AG08395 (cell line): ENCODE data around the gene ADPRH.
"Not testable (repeated sequence)": the region's sequence is repeated elsewhere in the genome, so short reads cannot be mapped to it uniquely, and the experiment has no call there.

Experiments used
- DNase-seq: peaks from one replicate; pipeline ENCODE4 v3.0.0; 2012; ENCODE audit warnings: mixed read lengths, low spot score

The ADPRH gene

DNA sequence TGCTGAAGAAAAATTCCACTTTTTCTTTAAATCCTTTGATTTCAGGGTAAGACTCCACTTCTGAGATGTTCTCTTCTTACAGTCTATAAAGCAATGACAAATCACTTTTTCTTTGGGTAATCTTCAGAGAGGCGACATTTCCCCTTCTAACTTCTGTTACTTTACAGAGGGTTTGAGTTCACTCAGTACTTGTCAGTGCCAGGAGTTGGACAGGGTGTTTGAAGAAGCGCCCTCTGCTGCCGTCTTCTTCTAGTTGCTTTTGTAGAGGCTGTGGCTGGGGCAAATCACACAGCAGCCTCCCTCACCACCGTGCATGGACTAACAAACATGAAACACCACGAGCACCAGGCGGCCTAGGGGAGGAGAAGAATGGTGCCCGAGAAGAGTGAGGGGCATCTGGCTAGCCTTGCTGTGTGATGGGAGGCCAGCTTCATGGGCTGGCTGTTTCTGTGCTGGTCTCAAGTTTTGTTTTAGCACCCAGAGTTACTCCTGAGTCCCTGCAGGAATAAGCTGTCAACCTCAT, 19.8 kb upstream of the ADPRH start, which contains the start of gene CD80:
Gene CD80, minus strand, starts transcription at position 174 of the 523 bp plus-strand sequence. CDS start 1,886 bp downstream, outside the sequence.
- DNase-seq = peak; percentile 49

DNA sequence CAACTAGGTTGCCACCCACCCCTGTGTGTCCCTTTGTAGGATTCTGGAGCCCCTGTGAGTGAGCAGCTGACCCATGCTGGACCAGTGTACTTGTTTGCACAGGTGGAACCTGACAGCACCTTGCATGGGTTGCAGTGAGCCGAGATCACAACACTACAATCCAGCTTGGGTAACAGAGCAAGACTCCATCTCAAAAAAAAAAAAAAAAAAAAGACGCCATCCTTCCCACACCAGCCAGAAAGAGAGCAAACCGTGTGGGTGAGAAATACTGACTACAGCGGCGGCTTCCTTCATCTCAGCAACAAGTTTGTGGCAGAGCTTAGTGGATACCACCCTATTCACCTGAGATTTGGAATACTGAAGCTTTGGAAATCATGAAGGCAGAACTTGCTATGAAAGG, 19.1 kb upstream of the ADPRH start:
- no peak for DNase-seq

DNA sequence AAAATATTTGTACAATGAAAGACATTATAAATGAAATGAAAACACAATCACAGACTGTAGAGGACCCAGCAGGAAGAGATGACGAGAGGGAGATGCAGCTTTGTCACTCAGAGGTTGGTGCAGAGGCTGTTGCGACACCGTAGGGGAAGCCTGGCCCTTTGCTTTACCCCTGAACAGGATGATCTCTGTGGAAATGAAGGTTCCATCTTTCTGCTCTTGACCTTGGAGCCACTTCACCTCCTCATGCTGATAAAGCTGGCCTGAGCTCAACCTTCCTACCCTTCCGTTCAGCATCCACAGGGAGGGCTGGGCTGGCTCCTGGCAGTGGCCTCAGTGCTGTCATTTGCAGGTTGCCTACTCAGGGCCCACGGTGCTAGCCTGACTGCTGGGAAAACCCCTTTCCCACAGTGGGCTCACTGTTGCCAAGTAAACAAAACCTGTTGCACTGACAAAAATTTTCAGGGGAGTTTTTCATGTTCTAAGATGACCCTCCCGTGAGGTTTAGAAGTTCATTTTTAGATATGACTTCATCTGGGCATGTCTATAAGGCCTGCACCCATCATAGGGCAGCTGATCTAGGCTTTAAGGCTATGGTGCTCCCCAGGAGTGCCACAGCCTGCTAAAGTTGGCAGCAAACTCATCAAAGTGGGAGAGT, 16.9 kb upstream of the ADPRH start:
- DNase-seq = no peak

DNA sequence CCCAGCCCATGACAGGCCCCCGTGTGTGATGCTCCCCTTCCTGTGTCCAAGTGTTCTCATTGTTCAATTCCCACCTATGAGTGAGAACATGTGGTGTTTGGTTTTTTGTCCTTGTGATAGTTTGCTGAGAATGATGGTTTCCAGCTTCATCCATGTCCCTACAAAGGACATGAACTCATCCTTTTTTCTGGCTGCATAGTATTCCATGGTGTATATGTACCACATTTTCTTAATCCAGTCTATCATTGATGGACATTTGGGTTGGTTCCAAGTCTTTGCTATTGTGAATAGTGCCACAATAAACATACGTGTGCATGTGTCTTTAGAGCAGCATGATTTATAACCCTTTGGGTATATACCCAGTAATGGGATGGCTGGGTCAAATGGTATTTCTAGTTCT, 16.0 kb upstream of the ADPRH start:
- not testable (repeated sequence) for DNase-seq

DNA sequence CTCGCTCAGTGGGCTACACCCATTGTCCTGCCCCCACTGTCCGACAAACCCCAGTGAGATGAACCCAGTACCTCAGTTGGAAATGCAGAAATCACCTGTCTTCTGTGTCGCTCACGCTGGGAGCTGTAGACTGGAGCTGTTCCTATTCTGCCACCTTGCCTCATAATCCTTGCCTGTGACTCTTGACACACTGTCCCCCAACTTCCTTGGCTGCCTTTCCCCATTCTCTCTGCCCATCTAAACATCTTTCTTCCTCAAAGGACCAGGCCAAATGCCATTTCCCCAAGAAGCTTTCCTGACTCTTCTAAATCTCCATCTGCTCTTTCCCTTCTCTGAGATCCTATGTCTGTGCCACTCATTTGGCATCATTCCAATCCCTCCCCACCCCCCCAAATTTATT, 10.1 kb upstream of the ADPRH start:
- DNase-seq = no peak

DNA sequence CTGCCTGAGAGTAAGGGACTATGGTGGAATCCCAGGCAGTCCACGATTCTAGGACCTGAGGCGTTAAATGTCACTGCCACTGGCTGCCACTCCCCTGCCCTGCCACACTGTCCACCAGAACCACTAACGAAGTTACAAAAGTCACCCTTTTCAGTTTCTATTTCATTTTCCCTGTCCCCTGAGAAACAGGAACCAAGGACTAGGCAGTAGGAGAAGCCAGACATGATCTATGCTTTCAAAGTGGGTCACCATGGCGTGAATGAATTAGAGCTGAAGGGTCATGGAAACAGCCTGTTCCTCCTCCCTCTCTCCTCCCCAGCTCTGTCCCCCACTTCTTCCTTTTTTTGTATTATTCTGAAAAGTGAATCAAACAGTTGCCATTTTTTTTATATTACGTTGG, 9.1 kb upstream of the ADPRH start:
- DNase-seq = no peak

DNA sequence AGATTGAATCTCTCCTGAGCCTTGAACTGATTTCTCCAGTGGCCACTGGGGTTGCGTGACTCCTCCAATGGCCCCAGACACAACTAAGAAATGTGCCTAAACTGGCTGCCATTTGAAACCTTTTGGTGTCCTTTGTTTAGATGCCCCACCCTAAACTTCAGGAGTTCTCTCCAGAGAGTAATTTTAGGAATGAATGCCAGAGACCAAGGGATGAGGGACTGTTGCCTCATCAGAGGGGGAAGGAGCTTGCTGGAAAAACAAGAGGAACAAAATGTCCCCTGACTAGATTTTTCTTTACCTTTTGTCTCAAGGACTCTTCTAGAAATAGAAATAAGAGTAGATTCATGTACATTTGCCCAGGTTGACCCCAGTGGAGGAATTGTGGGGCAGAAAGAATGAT, 8.1 kb upstream of the ADPRH start:
- no peak for DNase-seq

DNA sequence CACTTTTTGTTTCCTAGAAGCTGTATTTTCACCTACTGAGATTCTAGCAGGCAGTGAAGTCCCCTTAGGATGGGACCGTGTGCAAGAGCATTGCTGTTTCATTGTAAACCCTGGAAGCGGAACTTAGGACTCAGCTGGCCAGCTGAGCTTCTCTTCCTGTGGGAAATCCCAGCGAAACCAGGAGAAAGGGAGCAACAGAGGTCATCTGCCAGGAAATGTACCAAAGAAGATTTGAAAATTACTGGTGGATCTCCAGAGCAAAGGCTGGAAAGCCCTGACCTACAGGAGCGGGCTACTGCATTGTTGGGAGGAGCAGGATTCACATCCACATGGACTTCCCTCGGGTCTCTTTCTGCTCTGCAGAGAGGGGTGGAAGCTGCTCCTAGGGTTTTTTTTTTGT, 7.6 kb upstream of the ADPRH start:
- no peak for DNase-seq

DNA sequence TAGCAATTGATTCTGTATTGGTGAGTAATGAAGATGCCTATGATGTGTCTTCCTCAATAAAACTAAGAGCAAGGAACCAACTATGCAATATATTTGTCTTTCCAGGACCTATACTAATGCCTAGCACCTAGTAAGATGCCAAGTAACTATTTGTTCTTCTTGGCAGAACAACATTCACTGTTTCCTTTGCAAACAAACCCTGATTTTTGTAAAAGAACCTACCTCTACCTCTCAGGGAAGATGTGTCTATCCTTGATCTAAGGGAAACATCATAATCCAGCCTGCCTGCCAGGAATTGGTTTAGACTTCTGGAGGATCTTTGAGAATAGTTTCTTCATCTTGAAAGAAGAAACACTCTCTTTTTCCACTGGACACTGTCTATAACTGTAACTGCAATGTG, 3.8 kb upstream of the ADPRH start:
- no peak for DNase-seq

DNA sequence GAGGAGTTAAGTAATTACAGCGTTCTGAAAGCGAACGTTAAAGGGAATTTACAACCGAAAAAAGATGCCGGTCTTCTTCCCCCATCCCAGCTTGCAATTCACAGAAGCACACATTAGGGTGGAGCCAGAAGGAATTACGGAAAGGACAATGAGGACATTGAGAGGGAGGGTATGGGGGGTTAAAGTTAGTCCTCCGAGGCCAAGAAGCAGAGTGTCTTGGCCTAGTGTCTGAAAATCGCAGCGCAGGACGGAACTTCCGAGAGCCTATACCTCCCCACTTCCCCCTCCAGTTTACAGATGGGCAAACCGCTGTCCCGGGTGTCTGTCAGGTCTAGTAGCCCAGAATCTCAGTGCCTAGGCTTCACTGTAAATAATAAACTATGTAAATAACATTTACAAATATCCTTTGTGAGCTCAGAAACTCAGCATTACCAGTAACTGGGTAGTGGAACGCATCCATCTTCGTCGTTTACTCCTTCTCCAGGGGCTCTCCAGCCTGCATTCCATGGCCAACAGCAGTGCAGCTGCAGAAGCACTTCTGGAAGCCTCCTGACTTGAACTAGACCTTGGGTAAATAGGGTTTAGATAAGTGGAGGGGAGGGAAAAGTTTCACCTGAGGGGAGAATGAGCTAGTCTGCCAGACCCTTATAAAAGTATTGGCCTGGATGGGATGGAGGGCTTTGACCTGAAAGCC, 922 bp downstream of the ADPRH start:
- DNase-seq = peak; percentile 7

DNA sequence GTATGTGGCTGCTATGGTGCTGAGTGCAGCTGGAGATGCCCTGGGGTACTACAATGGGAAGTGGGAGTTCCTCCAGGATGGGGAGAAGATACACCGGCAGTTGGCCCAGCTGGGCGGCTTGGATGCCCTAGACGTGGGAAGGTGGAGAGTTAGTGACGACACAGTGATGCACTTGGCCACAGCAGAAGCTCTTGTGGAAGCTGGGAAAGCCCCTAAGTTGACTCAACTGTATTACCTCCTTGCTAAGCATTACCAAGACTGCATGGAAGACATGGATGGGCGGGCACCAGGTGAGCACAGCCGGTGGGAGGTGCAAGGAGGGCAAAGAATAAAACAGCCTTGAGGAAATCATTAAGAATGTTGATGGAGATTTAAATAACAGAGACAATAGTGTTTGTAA, 2.9 kb downstream of the ADPRH start:
- DNase-seq = no peak

DNA sequence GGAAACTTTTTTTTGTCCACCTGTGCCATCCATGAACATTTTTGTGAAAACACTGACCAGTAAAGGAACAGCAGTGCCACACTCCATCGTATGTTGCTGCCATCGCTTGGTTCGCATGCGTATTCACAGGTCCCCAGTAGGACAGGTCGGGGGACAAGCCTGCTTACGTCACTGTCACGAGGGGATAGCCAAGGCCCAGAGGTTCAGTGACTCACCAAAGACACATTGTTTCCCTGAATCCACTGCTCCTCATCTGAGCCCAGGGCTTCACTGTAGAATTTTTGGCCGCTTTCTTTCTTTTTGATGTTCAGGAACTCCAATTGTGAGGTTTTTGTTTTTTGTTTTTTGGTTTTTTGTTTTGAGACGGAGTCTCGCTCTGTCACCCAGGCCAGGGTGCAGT, 5.9 kb downstream of the ADPRH start:
- no peak for DNase-seq

DNA sequence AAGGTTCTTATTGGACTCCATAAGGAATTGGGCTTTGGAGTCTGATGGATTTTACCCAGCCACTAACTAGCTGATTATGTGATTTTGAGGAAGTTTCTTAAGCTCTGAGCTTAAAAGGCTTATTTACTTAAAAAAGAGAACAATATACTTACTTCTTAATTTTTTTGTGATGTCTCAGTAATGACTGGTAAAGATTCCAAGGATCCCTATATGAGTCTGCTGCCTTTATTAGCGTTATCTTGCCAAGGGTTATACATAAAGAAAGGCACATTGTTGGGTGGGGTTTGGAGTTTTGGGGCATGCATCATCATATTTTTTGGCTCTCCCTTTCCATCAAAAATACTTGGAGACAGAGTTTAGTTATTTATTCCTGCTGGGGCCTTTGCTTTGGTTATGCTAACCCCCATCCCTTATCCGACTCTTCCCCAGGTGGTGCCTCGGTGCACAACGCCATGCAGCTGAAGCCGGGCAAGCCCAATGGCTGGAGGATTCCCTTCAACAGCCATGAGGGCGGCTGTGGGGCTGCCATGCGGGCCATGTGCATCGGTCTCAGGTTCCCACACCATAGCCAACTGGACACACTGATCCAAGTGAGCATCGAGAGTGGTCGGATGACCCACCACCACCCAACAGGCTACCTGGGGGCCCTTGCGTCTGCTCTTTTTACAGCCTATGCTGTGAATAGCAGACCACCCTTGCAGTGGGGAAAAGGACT, 6.7 kb downstream of the ADPRH start:
- DNase-seq = no peak

DNA sequence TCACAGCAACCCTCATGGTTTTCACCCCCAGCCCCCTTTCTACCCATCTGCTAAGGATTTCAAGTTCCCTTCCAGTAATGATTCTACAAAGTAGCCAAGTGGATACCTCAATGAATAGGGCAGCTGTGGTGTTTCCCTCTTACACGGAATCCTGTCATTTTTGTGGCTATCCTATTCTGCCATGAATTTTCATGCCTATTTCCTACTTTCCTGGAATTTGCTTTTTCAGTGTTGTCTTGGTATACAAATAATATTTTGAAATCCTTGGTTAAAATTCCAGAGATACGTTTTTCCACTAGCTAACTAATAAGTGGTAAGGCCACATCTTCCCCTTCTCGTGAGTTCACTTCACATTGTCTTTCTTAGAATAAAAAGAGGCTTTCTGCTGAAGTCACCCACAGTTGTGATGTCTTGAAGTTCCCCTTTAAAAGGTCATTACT, 7.5 kb downstream of the ADPRH start:
- no peak for DNase-seq

DNA sequence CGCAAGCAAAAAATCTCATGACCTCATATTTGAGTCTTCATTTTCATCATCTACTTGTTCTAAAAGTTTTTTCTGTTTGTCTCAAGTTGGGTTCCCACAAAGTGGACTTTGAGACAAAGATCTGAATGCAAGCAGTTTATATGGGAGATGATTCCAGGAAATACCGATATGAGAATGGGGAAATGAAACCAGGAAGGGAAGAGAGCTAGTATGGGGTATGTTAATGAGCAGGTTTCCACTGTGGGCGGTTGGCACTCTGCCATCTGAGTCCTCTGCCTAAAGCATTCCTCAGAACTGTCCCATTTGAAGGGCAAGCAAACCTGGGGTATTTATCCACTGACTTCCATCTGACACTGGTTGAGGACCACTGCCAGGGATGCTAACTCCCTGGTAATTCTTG, 8.8 kb downstream of the ADPRH start:
- no peak for DNase-seq

DNA sequence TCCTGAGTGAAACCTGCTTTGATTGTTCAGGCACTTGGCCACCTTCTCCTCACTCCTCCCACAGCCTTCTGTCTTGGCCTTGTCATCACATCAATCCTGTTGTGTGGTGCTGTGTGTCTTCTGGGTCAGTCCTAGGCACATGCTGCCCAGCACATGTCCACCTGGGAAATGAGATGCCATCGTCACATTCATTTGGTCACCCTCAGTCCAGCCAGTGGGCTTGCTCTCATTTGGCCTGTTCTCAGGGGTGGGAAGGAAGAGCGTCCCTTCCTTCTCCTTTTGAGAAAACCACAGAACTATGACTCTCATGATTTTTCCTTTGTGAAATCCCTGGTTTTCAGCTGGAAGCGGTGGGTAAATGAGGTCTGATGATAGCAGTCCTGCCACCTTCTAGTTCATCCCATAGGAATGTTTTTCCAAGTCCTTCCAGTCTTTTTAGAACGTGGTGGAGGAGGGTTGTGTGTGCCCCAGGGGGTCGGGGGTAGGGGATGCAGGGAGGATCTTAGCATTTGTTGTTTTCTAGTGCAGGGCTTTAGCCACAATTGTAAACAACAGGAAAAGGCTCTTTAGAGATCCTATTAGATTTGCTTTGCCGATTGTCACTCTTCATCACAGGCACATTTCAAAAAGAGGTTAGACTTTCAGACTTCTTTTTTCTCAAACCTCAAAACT, 9.9 kb downstream of the ADPRH start:
- DNase-seq = no peak

DNA sequence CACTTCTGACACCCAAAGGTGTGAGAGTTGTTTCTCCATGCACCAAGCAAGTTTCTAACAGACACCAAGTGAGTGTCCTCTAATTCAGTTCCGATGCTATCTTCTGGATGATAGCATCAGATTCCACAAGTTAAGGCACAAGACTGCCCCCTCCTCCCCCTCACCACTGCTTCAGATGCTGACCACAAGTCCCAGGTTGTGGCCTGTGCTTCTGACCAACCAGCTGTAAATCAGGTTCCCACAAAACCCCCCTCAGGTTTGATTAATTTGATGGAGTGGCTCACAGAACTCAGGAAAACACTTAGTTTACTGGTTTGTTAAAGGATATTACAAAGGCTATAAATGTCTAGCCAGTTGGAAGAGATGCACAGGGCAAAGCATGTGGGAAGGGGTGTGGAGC, 11.4 kb downstream of the ADPRH start:
- DNase-seq = no peak

DNA sequence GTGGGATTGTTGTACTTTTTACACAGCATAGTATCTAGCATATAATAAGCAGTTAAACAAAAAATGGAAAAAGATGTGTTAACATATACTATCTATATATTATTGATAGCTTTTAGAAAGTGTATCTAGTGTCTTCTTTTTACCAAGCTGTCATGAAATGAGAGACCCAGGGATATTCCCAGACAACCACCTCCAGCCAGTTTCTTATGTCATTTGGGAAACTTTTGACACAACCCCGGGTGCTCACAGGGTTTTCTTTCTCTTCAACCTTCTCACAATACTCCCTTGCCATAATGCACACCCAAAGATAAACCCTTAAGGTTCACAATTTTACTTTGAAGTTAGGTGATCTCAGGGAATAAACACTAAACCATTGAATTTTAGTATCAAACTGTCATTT, 13.6 kb downstream of the ADPRH start:
- DNase-seq = no peak

DNA sequence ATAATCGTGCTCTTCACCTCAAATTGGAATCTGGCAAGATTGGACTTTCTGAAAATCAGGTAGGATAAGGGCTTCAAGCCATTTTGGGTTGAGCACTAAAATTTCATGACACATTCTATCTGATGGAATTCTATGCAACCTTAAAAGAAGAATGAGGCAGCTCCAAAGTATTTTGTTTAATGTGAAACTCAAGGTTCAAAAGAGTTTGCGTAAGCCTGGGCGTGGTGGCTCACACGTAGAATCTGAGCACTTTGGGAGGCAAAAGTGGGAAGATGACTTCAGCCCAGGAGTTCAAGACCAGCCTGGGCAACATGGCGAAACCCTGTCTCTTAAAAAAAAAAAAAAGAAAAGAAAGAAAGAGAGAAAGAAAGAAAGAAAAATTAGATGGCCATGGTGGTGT, 14.8 kb downstream of the ADPRH start:
- DNase-seq = no peak

DNA sequence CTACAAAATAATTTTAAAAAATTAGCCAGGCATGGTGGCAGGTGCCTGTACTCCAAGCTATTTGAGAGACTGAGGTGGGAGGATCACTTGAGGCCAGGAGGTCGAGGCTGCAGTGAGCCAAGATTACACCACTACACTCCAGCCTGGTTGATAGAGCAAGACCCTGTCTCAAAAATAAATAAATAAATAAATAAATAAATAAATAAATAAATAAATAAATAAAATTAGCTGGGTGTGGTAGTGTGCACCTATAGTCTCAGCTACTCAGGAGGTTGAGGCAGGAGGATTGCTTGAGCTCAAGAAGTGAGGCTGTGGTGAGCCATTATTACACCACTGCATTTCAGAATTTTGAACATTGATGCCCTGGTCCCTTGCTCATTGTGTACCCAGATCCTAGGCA, 15.6 kb downstream of the ADPRH start:
- not testable (repeated sequence) for DNase-seq

DNA sequence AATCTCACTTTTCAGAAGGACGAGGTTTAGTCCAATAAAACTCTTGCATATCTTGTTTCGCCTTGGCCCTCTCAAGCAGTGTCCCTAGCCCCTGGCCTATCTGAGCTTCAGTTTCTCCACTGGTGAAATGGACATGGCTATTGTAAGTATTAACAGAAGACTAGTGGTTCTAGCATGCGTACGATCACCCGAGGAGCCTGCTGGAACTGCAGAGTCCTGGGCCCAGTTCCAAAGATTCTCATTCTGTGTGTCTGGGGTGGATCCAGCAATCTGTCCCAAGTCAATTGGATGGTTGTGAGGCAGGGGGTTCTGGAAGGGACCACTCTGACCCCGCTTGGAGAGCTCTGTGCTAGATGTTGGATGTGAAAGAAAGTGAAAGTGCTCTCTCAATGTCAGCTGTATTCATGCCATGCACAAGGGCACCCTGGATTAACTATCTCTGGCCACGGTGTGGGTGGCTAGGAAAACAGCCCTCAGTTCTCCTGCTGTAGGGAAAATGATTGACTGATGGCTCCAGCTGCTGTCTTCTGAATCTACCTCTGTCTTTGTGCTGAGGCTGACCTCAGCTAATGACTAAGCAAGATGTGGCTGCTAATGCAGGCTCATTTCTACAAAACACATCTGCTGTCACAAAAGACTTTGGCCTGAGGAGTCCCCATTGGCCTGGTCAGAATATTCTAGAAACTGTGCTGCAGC, 16.5 kb downstream of the ADPRH start:
- DNase-seq = no peak

DNA sequence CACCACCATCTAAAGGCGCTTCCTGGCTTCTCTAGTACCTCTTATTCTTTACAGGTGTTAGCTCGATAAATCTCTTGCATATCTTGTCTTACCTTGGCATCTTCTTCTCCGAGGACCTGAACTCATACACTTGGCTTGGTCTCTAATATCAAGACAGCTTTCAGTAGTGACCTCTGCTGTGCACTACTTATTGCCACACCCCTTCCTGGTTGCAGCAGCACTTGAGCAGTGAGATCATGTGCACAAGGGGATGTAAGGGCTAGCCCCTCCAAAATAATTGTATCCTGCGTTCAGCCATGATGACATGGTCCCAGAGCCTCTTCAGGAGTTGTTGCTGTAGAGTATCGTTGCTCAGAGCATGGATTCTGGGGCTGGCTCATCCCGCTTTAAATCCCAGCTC, 17.1 kb downstream of the ADPRH start:
- DNase-seq = no peak
